HG02759 (cell line): ENCODE data around the gene SMDT1.

Source experiments
- ATAC-seq: cut with Tn5 transposase; IDR thresholded peaks from one replicate; pipeline ENCODE4 v1.9.1; 2021; ENCODE audit warnings: mild to moderate bottlenecking, moderate library complexity; ENCODE audit not compliant: unreplicated experiment

Gene SMDT1, protein sequence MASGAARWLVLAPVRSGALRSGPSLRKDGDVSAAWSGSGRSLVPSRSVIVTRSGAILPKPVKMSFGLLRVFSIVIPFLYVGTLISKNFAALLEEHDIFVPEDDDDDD

DNA sequence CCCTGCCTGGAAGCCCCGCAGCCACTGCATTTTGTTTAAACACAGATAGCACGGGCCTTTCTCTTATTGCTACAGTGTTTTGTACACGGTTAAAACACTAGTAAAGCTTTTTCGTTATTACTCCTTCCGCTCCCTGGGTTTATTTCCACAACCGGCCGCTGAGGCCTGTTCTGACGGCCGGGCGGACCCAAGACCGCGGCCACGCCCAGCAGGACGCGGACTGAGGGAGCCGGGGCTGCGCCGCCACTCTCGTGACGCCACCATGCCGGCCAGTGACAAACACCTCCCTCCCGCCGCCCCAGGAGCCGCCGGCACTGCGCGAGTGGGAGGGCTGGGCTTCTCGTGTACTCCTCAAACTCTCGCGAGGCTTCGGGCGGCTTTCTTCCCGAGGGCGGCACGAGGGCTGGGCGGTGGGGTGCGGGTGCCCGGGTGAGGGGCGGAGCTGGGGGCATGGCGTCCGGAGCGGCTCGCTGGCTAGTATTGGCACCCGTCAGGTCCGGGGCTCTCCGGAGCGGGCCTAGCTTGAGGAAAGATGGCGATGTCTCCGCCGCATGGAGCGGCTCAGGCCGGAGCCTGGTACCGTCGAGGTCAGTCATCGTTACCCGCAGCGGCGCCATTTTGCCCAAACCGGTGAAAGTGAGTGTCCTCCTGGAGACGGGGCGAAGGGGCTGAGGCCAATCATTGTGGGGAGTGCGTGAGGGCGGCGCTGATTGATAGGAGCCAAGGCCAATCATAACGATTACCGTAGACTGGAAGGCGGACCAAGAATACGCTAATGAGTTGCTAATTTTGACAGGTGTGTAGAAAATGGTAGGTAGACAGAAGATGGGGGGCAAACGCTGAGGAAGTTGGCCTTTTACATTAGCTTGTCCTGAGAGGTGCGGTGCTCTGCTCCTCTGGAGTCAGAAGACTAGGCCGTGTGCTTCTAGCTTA is at the start of gene SMDT1:
TSS of gene SMDT1 (plus strand) at position 382 of the 933 bp plus-strand sequence. CDS start at position 451, 69 bp downstream.
- peak; percentile 82 for ATAC-seq

DNA sequence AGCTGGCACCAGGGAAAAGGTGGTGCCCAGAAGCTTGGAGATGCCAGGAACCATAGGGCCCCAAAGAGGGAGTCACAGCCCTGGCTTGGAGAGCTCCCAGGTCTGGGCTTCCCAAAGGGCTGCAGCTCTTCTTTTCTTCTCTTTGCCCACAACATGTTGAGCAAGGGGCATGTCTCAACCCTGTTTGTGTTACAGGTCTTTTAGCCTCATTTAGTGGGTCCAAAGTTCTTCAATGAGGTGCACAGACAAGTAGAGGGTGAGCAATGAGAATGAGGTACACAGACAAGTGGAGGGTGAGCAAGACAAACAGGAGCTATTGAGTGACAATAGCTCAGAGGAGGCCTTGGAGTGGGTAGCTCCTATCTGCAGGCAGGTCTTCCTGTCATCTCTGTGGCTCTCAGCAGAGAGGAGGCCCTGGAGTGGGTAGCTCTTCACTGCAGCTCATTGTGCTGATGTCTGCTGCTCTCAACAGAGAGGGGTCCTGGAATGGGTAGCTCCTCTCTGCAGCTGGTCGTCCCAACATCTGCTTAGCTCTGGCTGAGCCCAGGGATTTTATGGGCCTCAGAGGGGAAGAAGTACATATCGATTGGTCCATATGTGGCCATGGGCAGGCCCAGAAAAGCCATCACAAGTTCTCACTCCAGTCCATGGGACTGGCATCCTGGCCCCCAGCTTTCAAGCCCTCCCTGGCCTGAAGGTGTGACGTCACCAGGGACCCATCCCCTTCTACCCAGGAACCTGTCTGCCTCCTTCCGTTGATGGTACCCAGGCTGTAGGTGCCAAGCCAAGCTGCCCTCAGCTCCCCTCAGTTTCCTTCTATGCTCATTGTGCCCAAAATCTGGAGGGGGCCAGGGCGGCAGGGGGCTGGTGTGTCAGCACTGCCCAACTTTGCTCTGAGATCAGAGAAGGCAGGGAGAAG is 46.0 kb upstream of the SMDT1 start:
- no peak for ATAC-seq

DNA sequence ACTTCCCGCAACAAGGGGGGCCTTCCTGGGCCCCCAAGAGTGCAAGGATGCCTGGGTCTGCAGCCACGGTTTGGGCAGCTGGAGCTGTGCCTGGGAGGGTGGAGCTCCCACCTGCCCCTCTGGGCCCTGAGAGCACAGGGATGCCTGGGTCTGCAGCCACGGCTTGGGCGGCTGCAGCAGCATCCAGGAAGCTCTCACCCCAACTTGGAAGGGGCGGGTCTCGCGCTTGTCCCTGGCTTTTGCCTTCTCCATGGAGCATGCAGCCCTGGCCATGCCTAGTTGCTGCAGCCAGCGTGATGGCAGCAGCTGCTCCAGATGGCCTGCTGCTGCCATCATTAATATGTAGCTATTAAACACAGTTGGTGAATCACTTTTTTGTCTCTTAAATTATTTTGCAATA is 44.2 kb upstream of the SMDT1 start:
- no peak for ATAC-seq

DNA sequence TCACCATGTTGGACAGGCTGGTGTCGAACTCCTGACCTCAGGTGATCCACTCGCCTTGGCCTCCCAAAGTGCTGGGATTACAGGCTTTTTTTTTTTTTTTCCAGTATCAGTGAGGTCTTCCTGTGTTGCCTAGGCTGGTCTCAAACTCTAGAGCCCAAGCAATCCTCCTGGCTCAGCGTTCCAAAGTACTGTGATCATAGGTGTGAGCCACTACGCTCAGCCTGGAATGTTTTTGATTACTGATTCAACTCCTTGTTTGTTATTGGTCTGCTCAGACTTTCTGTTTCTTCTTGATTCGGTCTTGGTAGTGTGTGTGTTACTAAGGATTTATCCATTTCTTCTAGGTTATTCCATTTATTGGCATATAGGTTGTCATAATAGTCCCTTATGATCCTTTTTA is 40.2 kb upstream of the SMDT1 start:
- ATAC-seq, result no peak

DNA sequence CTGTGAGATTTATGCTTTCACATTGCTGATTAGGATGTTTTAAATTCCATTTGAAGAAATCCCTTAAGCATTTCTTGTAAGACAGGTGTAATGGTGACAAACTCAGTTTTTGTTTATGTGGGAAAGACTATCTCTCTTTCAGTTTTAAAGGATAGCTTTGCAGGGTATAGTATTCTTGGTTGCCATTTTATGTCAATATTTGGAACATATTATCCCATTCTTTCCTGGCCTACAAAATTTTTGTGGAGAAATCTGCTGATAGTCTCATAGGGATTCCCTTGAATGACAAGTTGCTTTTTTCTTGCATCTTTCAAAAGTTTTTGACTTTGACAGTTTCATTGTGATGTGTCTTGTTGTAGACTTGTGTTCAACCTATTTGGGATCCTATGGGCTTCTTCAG is 37.7 kb upstream of the SMDT1 start:
- no peak for ATAC-seq

DNA sequence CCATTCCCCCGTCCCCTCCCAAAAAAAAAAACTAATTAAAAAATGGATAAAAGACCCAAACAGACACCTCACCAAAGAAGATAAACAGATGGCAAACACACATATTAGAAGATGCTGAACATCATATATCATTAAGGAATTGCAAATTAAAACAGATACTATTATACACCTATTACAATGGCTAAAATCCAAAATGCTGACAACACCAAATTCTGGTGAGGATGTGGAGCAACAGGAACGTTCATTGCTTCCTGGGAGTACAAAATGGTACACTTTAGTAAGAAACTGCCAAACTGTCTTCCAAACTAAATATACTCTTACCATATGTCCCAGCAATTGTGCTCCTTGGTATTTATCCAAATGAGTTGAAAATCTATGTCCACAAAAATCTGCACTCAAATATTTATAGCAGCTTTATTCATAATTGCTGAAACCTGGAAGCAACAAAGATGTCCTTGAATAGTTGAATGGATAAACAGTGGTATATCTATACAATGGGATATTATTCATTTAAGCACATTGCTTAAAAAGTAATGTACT is 28.8 kb upstream of the SMDT1 start:
- ATAC-seq, result no peak

DNA sequence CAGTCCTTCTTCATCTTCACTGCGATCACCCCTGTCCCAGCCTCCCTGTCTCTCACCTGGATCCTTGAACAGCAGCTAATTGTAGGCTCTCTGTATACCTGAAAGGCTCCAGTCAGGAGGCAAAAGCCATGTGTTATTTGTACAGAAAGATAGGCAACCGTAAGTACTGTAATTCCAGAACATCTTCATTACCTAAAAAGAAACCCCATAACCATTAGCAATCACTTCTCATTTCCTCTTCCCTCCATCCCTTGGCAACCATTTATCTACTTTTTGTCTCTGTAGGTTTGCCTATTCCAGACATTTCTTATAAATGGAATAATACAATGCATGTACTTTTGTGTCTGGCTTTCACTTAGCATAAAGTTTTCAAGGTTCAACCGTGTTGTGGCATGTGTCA is 26.7 kb upstream of the SMDT1 start:
- ATAC-seq, result no peak

DNA sequence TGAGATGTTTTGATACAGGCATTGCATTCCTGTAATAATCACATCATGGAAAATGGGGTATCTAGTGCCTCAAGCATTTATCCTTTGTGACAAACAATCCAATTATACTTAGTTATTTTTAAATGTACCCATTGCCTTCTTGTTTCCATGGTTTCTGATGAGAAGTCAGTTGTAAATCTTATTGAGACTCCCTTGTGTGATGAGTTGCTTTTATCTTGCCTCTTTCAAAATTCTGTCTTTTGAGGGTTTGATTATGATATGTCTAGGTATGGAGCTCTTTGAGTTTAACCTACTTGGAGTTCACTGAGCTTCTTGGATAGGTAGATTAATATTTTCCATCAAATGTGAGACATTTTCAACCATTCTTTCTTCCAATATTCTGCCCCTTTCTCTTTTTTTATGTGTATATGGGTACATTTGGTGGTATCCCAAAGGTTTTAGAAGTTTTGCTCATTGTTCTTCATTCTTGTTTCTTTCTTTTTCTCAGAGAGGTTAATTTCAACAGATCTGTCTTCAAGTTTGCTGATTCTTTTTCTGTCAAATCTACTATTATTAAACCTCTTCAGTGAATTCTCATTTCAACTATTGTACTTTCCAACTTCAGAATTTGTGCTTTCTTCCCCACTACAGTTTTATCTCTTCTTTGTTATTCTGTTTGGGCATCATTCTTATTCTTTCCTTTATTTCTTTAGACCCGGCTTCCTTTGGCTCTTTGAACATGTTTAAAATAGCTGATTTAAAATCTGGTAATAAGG is 22.6 kb upstream of the SMDT1 start:
- ATAC-seq, result no peak

DNA sequence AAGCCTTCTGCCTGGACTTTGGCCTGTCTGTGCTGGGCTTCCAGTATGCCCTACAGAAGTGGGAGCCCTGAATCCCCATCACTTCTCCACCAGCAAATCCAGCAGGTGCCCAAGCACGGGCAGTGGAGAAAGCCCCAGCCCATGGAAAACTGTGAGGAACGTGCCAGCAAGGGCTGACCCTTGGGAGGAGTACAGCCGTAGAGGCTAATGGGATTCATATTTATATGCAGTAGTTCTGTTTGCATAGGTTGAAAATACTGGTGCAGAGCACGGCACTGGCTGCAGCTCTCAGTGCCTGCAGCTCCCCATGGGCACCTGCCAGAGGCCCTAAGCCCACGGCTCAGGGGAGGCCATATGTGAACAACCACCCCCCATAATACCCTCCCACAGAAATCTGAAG is 19.0 kb upstream of the SMDT1 start:
- no peak for ATAC-seq

DNA sequence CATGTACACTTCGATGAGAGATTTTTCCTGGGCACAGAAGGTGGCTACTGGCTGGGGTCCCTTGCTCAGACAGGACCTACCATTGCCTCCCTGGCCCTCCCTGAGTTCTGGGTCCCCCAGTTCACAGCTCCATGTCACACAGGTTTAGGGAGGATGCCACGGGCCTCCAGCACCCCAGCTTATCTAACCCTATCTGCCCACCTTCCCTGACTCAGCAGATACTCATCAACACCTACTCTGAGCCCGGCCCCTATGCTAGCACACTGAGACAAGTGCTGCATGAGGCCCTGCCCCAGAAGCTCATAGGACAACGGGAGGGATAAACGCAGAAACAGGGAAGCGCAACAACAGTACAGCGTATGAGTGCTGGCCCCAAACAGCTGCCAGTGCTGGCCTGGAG is 18.5 kb upstream of the SMDT1 start:
- ATAC-seq, result no peak

DNA sequence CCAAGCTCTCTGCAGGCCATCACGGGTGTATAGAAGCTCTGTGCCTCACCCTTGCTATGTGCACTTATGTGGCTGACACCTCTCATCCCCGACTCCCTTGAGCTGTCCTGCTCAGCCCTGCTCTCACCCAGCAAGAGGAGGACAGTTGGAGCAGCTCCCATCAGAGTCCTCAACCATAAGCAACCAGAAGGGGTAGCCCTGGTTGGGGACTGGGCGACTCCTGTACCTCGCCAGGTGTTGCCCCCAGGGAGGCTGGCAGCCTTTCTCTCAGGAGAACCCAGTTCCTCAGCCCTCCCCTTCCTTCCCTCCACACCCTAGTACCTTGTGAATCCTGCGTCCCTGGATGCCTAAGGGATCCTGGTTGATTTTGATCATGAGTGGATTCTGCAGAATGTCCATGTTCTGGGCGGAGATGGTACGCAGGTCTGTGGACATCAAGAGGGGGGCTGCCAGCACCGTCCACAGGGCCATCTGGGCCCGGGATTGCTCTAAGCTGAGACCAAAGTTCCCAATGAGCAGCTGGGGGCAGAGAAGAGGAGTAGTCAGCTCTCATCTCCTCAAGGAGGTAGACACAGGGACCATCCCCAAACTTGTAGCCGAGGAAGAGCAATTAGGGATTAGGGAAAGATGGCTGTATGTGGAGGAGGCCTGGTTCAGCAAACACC is 16.9 kb upstream of the SMDT1 start:
- ATAC-seq, result no peak

DNA sequence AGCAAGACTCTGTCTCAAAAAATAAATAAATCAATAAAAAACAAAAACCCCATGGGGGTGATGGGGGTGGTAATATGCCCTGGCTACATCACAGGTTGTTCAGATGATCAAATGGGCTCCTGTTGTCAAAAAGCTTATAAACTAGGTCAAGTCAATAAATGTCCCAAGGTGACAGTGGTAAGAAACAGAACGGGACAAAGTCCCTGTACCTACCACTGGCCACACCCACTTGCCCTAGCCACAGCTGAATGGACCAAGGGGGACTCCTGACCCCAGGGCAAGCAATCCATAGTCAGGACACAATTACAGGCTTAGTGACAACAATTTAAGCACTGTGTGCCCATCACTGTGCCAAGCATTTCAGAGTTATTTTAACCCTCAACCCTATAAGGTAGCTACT is 14.9 kb upstream of the SMDT1 start:
- no peak for ATAC-seq

DNA sequence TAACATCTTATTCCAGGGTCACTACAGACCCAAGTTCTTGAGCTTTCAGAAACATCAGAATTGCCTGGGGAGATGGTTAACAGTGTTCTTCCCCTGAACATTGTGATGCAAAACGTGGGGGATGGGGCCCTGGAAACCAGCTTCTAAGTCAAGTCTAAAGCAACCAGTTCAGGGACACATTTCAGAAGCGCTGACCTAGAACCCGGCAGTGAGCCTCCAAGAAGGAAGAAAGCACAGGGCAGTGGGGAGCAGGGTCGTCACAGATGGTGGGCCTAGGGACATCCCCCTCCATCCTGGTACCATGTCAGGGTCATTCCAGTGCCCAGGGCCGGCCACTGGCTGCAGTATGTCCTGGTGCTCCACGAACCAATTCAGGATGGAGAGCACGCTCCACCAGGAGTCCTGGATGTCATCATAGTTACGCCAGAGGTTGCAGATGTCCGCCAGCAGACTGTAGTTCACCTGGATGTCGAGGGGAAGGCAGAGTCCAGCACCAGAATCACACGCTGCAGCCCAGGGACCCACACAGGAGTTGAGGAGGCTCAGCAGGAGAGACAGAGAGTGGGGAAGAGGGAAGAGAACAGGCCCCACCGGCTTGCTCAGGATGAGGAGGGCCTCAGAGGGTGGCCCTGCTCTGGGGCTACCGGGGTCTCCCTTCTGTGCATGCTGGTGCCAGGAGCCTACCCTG is 13.9 kb upstream of the SMDT1 start:
- no peak for ATAC-seq

DNA sequence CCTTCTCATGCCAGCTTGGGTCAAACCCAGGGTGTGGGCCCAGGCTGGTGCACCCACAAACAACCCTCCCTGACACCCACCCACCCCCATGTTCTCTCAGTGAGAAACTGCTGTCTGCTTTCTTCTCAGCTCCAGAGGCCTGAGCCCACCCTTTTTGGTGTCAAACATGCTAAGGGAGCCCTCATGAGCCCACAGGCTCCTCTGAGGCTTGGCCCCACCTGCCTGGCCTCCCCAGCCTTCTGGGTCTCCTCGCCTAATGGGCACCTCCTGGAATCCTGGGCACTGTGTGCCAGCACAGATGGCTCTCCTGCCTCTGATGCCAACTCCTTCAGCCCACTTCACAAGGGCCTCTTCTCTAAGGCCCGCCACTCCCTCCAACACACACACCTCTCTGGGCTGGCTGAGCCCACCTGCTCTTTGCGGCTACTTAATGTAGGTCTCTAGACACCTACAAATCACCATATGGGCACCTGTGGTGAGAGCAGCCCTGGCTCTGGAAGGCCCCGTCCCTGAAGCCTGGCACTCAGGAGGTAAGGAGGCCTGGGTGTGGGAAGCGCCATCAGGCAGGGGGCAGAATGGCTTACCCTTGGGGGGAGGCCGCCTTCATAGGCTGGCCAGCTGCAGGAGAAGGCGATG is 13.3 kb upstream of the SMDT1 start:
- no peak for ATAC-seq

DNA sequence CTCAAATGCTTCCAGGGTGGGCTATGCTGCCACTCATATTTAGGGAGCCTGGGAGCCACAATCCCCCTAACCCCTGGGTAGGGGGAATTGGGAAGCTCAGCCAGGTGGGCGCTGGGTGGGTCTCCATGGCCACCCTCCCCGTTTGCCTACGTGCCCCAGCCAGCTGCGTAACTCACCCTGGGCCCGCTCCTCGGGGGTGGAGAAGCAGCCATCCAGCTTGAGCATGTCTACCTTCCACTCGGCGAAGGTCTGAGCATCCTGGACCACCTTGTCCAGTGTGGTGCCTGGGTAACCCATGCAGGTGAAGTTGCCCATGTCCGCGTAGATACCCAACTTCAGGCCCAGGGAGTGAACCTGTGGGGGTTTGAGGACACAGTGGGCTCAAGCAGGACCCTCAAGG is 12.6 kb upstream of the SMDT1 start:
- ATAC-seq, result no peak

DNA sequence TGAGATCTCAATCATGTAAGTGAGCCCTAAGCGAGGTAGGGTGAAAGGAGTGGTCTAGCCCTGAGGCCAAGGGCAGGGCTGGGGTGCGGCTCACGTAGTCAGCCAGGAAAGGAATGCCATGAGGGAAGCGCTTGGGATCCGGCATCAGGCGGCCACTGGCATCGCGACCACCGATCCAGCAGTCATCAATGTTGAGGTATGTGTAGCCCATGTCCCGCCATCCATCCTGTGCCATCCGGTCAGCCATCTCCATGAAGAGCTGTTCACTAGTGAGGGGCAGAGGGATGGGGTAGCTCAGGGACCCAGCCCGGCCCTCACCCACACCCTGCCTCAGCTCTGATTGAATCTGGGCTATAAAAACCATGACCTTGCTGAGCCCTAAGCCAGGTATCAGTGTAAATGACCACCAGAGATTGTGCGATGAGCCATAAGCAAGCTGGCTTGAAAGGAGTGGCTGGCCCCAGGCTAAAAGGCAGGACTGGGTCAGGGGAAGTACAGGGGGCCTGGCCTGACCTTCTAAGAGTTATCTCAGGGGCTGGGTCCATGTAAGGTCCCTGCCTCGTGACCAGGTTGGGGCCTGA is 11.7 kb upstream of the SMDT1 start:
- no peak for ATAC-seq

DNA sequence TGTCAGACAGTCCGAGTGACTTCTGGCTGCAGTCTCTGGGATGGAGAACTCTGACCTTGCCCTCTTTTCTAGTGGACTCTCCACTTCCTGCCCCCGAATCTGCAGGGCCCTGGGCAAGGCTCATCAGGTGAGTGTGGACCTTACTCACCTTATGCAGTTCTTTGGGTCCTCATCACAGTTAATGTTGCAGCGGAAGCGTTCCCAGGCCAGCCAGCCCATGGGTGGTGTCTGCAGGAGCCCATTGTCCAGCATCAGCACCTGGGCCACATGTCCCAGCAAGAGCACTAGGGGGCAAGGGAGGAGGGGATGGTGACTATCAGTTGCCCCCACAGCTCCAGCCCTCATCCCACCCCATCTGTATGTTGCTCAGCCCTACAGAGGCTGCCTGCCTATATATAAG is 11.2 kb upstream of the SMDT1 start:
- no peak for ATAC-seq

DNA sequence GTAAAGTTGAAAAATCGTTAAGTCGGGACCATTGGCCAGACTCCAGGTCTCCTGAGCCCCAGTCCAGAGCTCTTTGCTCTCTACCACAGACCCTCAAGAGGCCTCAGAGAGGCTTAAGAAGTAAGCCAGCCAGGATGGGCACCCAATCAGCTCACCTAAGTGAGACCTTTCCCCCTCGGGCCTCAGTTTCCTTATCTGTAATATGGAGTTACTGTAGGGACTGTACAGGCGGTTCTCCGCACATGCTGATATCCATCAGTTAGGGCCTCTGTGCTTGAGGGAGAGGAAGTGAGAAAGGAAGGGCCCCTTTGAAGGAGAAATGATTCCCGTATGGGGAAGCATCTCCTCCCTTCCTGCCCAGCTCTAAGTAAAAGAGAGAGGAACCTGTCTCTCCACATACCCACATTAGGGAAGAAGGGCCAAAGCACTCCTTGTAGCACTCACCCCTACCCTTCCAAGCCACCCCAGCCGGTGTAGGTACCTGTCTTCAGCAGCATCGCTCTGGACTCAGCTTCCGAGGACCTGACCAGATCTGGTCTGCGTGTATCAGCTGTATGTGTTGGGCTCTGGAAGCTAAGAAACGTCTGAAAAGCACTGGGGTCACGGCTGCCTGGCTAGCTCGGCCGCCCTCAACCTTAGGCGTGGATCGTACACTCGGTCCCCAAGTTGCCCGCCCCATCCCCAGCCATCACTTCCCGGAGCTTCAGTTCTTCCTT is 9.5 kb upstream of the SMDT1 start:
- ATAC-seq, result peak; percentile 10
